OCI-LY3 (cell line): ENCODE data around the gene SPATA16.

Experiments
- H2AFZ ChIP-seq: fragments of 200-600, 300-600 bp; shearing (Covaris generic); 2 replicates; pipeline ENCODE4 v1.6.0; 2014; ENCODE audit warnings: antibody characterized with exemption, low read depth, low read length
- H3K27ac ChIP-seq: fragments of 200-600, 300-600 bp; sonication (generic); 2 replicates; pipeline ENCODE4 v1.5.1; 2014; ENCODE audit warnings: mild to moderate bottlenecking, low read length, moderate library complexity, mixed read lengths
- H3K27me3 ChIP-seq: fragments of 200-600, 300-600 bp; sonication (generic); 2 replicates; pipeline ENCODE4 v1.6.1; 2014; ENCODE audit warnings: low read depth, low read length, mixed read lengths
- H3K36me3 ChIP-seq: fragments of 200-600, 300-600 bp; sonication (generic); replicated peaks from 2 replicates; pipeline ENCODE3; 2014; ENCODE audit warnings: low read depth, low read length, mixed read lengths
- H3K4me1 ChIP-seq: fragments of 300-600, 200-600 bp; sonication (generic); 2 replicates; pipeline ENCODE4 v1.6.1; 2014; ENCODE audit warnings: low read length, mixed read lengths
- H3K4me2 ChIP-seq: fragments of 200-600, 300-600 bp; sonication (generic); 2 replicates; pipeline ENCODE4 v1.6.1; 2014; ENCODE audit warnings: low read length, mixed read lengths
- H3K4me3 ChIP-seq: fragments of 300-600, 200-600 bp; sonication (generic); 2 replicates; pipeline ENCODE4 v1.5.1; 2014; ENCODE audit warnings: antibody characterized with exemption, mild to moderate bottlenecking, low read length, moderate library complexity
- H3K79me2 ChIP-seq: fragments of 300-600, 200-600 bp; shearing (Covaris generic); 2 replicates; pipeline ENCODE4 v1.6.1; 2014; ENCODE audit warnings: mild to moderate bottlenecking, low read length, mixed read lengths
- H3K9ac ChIP-seq: fragments of 300-600, 200-600 bp; shearing (Covaris generic); 2 replicates; pipeline ENCODE4 v1.6.0; 2014; ENCODE audit warnings: mild to moderate bottlenecking, low read length, moderate library complexity
- H3K9me3 ChIP-seq: fragments of 200-600, 300-600 bp; shearing (Covaris generic); 2 replicates; pipeline ENCODE4 v1.6.1; 2014; ENCODE audit warnings: low read length, mixed read lengths; ENCODE audit not compliant: insufficient read depth
- H4K20me1 ChIP-seq: fragments of 200-600, 300-600 bp; sonication (generic); 2 replicates; pipeline ENCODE4 v1.6.1; 2016; ENCODE audit warnings: low read length, mixed read lengths; ENCODE audit not compliant: insufficient read depth
- CTCF ChIP-seq: fragments of 200-600, 300-600 bp; sonication (generic); IDR thresholded peaks from 2 replicates; pipeline ENCODE4 v1.5.1; 2014; ENCODE audit warnings: antibody characterized with exemption, low read length, low read depth
- EZH2phosphoT487 ChIP-seq: fragments of 200-600 bp; shearing (Covaris generic); IDR thresholded peaks from 2 replicates; pipeline ENCODE4 v1.6.1; 2018; ENCODE audit warnings: antibody characterized with exemption, mixed run types, low read depth

Gene SPATA16

GRCh38 chr3:172839679-172840078 lies 301.4 kb downstream of the SPATA16 start:
- Histone ChIP-seq H3K36me3 (no peaks in the 10 kb centered on the region), H2AFZ (no peak overlapping the region), H3K4me2 (no peak overlapping the region), H3K9me3 (no peaks in the 10 kb centered on the region), H3K4me1 (no peaks in the 10 kb centered on the region), H3K27ac (no peak overlapping the region), H3K4me3 (no peak overlapping the region), H3K79me2 (no peaks in the 10 kb centered on the region), H4K20me1 (no peaks in the 10 kb centered on the region), H3K9ac (no peak overlapping the region), H3K27me3 (no peaks in the 10 kb centered on the region)
- TF ChIP-seq EZH2phosphoT487 (no peak), CTCF (no peak)
